ENCODE data around the gene LIPC. TPM values are rescaled to one million over a fixed set of nuclear protein-coding genes. Genes with fewer than 3 reads are reported as not detected.

LIPC gene
- total and polyA plus RNA-seq, 8 donors: 0.69 to 5.5 (median 1.5) TPM

GRCh38 chr15:58498821-58499580 lies 67.2 kb downstream of the LIPC start:
- H3K9me3 ChIP-seq: no peaks in the 10 kb centered on the region
- intact Hi-C loops (cut with DNase I): no loop called here
- no peak for TF ChIP-seq CTCF (IDR thresholded peaks at IDR 0.05)
- no peaks in the 10 kb centered on the region for H3K36me3 ChIP-seq
- ATAC-seq (no peak), FAIRE-seq (no peak), DNase-seq (no peak)
- H3K4me1 ChIP-seq: no peaks in the 10 kb centered on the region
- no peaks in the 10 kb centered on the region for H3K27me3 ChIP-seq
- no peak overlapping the region for H3K4me3 ChIP-seq
- 86 to 90% methylated on average over 8 of the region's 8 CpGs for WGBS, 2 donors
- H3K27ac ChIP-seq: no peak overlapping the region

- FAIRE-seq (no peak), DNase-seq (no peak), ATAC-seq (no peak)
- no peak for TF ChIP-seq CTCF (IDR thresholded peaks at IDR 0.05)
- Histone ChIP-seq H3K27me3 (no peaks in the 10 kb centered on the region), H3K4me3 (no peak overlapping the region), H3K27ac (no peak overlapping the region), H3K36me3 (no peaks in the 10 kb centered on the region), H3K9me3 (no peaks in the 10 kb centered on the region), H3K4me1 (no peaks in the 10 kb centered on the region)
- intact Hi-C loops (cut with DNase I): no loop called here
- WGBS, 2 donors: 91 to 96% methylated on average over 4 of the region's 4 CpGs
These were observed 69.2 kb downstream of the LIPC start for GRCh38 chr15:58501006-58501405.

GRCh38 chr15:58501636-58502188 lies 69.9 kb downstream of the LIPC start:
- 92 to 95% methylated on average over 4 of the region's 4 CpGs for WGBS, 2 donors
- Histone ChIP-seq H3K9me3 (no peaks in the 10 kb centered on the region), H3K27ac (no peak overlapping the region), H3K4me3 (no peak overlapping the region), H3K27me3 (no peaks in the 10 kb centered on the region), H3K36me3 (no peaks in the 10 kb centered on the region), H3K4me1 (no peaks in the 10 kb centered on the region)
- DNase-seq: no peak
- no peak for FAIRE-seq
- no peak for ATAC-seq
- no peak for TF ChIP-seq CTCF (IDR thresholded peaks at IDR 0.05)
- intact Hi-C loops (cut with DNase I): no loop called here

- no peaks in the 10 kb centered on the region for H3K27me3 ChIP-seq
- DNase-seq: no peak
- intact Hi-C loops (cut with DNase I): no loop called here
- ATAC-seq: no peak
- no peaks in the 10 kb centered on the region for H3K4me1 ChIP-seq
- no peaks in the 10 kb centered on the region for H3K36me3 ChIP-seq
- TF ChIP-seq CTCF (IDR thresholded peaks at IDR 0.05): no peak
- WGBS, 2 donors: 88 to 89% methylated on average over 6 of the region's 6 CpGs
- no peak overlapping the region for H3K4me3 ChIP-seq
- H3K9me3 ChIP-seq: no peaks in the 10 kb centered on the region
- H3K27ac ChIP-seq: no peak overlapping the region
- no peak for FAIRE-seq
These were observed 71.6 kb downstream of the LIPC start for GRCh38 chr15:58503139-58504027.

All from pancreas (tissue), 10 donors.